LoVo (cell line): ENCODE results near the gene ATG2B.
A peak's percentile ranks its signal among the peaks of the same experiment; 100 is the strongest.
"Not testable (repeated sequence)": the region's sequence is repeated elsewhere in the genome, so short reads cannot be mapped to it uniquely, and the experiment has no call there.

ENCODE experiments used
- DNase-seq: peaks from one replicate; pipeline ENCODE4 v3.0.0-alpha.2; 2016; ENCODE audit warnings: low spot score

Gene ATG2B

GRCh38 chr14:96252323-96252998 is 110.7 kb downstream of the ATG2B start:
- DNase-seq: no peak

DNA sequence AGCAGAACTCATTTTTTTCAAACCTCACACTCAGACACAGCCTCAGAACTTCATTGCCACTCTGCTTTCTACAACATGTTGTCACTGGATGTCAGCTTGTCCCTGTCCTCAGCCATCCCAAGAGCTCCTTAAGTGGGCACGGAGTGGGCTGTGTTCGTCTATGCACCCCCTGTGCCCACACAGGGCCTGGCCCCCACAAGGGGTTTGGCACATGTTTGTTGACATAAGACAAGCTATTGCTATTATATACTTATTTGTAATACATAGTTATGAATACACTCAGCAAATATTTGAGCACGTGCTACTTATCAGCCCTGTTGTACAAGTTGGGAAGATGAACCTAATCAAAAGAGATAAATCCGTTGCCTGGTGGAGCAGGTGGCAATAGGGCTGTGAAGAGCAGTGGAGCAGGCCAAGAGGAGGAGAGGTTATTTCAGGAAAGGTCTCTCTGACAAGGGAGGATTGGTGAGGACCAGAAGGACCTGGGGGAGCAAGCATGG is 111.4 kb downstream of the ATG2B start:
- no peak for DNase-seq

GRCh38 chr14:96250485-96250884 is 112.7 kb downstream of the ATG2B start:
- no peak for DNase-seq

GRCh38 chr14:96249029-96249428 is 114.1 kb downstream of the ATG2B start:
- DNase-seq: no peak

GRCh38 chr14:96247031-96247430 is 116.1 kb downstream of the ATG2B start:
- no peak for DNase-seq

GRCh38 chr14:96246539-96246847 is 116.6 kb downstream of the ATG2B start:
- DNase-seq: peak; percentile 48

DNA sequence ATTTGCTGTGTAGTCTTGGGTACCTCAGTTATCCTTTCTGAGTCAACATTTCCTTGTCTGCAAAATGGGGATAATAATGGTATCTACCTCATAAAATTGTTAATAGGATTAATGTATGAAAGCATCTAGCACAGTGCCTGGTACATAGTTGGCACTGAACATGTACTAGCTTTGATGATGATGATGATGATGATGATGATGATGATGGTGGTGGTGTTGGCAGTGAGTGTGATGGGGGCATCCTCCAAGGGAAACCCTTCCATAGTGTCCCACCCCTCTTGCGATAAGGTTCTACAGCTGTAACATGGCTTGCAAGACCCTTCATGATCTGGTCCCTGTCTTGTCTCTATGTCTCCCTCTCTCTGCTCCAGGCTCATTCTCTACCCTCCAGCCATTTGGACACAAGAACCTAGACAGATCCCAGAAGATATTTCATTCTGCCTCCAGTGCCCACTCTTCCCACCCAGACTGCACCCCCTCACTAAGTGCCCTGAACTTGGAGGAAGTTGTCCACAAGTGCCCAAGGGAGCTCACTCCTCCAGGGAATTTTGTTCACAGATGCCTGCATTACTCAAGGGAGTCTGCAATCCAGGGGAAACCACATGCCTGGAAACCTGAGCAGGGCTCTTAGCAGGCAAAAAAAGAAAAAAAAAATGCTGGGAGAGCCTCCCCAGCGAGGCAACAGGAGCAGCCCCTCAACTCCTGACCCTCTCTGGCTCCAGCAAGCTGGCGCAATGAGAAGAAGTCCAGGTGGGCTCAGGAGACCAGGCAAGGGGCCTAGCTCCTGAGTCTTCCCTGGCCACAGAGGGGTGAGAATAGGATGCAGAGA is 117.2 kb downstream of the ATG2B start:
- no peak for DNase-seq

DNA sequence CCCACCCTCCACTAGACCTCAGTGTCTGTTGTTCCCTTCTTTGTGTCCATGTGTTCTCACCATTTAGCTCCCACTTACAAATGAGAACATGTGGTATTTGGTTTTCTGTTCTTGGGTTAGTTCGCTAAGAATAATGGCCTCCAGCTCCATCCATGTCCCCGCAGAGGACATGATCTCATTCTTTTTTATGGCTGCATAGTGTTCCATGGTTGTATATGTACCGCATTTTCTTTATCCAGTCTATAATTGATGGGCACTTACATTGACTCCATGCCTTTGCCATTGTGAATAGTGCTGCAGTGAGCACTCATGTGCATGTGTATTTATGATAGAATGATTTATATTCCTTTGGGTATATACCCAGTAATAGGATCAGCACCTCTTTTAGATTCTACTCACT is 118.1 kb downstream of the ATG2B start:
- not testable (repeated sequence) for DNase-seq

- no peak for DNase-seq
Observed at GRCh38 chr14:96243785-96244184, 119.4 kb downstream of the ATG2B start.

DNA sequence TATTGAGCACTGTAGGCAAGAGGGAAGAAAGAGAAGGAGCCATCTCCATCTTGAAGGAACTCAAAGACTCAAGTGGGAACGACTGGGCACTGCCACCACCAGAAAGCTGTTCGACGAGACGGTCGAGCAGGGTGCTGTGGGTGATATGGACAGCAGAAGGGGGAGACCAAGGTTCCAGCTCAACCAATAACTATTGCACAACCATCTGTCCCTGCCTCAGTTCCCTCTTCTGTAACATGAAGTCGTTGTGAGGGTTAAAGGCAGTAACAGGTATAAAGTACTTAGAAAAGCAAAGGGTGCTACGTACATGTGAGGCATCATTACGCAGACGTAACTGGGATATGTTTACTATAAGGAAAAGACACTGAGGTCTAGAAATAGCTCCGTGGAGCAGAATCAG is 121.0 kb downstream of the ATG2B start:
- DNase-seq: no peak

DNA sequence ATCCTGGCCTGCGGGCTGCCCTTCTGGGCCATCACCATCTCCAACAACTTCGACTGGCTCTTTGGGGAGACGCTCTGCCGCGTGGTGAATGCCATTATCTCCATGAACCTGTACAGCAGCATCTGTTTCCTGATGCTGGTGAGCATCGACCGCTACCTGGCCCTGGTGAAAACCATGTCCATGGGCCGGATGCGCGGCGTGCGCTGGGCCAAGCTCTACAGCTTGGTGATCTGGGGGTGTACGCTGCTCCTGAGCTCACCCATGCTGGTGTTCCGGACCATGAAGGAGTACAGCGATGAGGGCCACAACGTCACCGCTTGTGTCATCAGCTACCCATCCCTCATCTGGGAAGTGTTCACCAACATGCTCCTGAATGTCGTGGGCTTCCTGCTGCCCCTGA is 122.5 kb downstream of the ATG2B start:
- DNase-seq: no peak

- peak; percentile 86 for DNase-seq
Observed at GRCh38 chr14:96239711-96240141, 123.4 kb downstream of the ATG2B start.

DNA sequence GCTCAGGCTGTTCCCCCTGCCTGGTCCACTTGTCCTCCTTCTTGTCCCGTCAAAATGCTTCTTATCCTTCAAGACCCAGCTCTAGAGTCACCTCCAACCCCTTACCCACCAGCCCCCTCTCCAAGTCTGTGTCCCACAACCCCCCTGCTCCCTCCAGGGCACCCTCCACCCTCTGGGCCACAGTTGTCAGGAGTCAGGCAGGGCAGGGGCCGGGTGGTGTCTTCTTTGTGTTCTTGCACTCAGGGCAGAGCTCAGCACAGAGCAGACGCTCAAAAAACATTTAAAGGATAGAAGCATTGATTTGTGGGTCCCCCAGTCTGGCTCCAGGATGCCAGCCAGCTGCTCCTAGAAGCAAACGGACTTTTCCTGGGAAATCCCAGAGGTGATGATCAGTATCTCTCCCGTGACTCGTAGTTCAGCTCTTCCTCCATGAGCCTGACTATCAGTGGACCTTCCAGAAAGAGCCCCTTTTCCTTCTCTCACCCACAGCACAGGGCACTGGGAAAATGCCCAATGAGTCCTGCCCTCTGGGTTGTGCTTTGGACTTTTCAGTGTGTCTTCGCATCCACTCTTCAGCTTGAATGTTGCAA is 124.4 kb downstream of the ATG2B start:
- no peak for DNase-seq

- no peak for DNase-seq
Observed at GRCh38 chr14:96237641-96238040, 125.5 kb downstream of the ATG2B start.

GRCh38 chr14:96235426-96235825 is 127.7 kb downstream of the ATG2B start:
- no peak for DNase-seq

- DNase-seq: no peak
Observed at GRCh38 chr14:96233661-96234060, 129.5 kb downstream of the ATG2B start.

DNA sequence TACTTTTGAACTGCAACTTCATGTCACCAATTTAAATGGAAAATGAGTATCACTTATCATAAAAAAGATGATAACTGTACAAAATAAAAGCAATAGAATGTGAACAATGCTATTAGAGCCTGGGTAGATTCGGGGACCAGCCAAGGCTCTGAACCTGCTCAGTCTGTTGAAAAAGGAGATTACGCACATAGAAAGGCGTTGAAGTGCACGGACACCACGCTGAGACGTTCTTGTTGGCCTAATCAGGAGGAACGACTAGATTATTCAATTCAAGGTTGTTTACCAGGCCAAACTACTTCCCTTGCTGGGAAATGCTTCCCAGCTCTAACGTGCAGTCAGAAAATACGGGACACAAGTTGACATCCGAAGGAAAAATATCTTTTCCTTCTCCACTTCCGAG is 130.6 kb downstream of the ATG2B start:
- DNase-seq: no peak

- DNase-seq: no peak
Observed at GRCh38 chr14:96231526-96232130, 131.5 kb downstream of the ATG2B start.

GRCh38 chr14:96231056-96231455 is 132.1 kb downstream of the ATG2B start:
- no peak for DNase-seq

- no peak for DNase-seq
Observed at GRCh38 chr14:96229315-96229714, 133.8 kb downstream of the ATG2B start.
